GM12864 (cell line): ENCODE results near the gene CTAG1A.

ENCODE experiments used
- DNase-seq: peaks from one replicate; pipeline ENCODE4 v3.0.0-alpha.2; 2011; ENCODE audit warnings: low read depth
- H3K4me3 ChIP-seq: 2 replicates; pipeline ENCODE4 v1.5.1; 2011; ENCODE audit warnings: mild to moderate bottlenecking, low read depth, low read length, control low read depth
- TF ChIP-seq, protein P1 (sequence below): IDR thresholded peaks from 2 replicates; pipeline ENCODE4 v1.5.1; 2011; ENCODE audit warnings: low read depth, mild to moderate bottlenecking, moderate library complexity, low read length, control low read depth, inconsistent platforms; ENCODE audit errors: missing control alignments

Gene CTAG1A

DNA sequence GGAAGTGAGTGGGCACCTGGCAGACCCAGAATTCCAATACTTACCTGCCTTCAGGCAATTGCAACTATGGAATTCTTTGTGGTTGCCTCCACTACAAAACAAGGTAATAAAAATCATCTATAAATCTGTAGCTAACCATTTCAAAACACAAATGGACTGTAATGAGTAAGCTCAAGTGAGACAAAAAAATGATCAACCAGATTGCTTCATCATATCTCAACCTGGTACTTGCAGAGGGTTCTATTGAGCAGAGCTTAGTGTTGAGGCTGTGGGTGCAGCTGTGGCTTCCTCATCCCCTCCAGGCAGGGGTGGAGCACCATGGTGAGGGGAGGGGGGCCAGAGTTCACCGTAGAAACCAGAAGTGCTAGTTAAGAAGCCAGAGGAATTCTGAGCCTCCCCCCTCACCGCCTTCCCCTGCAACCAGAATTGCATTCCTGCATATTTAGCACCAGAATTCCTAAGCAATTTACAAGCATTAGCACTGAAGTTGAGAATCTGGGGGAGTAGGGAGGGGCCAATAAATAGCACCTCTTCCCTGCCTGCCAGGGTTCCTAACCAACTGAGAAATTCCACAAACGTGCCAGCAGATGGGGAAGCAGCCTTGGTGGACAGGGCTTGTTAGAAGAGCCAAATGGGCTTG lies 11.5 kb downstream of the CTAG1A start:
- H3K4me3 ChIP-seq: no peak overlapping the region
- DNase-seq: no peak
- TF ChIP-seq, protein P1, sequence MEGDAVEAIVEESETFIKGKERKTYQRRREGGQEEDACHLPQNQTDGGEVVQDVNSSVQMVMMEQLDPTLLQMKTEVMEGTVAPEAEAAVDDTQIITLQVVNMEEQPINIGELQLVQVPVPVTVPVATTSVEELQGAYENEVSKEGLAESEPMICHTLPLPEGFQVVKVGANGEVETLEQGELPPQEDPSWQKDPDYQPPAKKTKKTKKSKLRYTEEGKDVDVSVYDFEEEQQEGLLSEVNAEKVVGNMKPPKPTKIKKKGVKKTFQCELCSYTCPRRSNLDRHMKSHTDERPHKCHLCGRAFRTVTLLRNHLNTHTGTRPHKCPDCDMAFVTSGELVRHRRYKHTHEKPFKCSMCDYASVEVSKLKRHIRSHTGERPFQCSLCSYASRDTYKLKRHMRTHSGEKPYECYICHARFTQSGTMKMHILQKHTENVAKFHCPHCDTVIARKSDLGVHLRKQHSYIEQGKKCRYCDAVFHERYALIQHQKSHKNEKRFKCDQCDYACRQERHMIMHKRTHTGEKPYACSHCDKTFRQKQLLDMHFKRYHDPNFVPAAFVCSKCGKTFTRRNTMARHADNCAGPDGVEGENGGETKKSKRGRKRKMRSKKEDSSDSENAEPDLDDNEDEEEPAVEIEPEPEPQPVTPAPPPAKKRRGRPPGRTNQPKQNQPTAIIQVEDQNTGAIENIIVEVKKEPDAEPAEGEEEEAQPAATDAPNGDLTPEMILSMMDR: no peak

DNA sequence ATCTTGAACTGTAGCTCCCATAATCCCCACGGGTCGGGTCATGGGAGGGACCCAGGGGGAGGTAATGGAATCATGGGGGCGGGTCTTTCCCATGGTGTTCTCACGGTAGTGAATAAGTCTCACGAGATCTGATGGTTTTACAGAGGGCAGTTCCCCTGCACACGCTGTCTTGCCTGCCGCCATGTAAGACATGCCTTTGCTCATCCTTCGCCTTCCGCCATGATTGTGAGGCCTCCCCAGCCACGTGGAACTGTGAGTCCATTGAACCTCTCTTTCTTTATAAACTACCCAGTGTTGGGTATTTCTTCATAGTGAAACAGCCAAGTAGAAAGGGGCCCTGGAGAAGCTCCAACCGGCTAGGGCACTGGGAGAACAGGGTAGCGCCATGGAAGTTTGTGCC lies 12.3 kb downstream of the CTAG1A start:
- DNase-seq: no peak
- TF ChIP-seq, protein P1: no peak
- H3K4me3 ChIP-seq: no peak overlapping the region

DNA sequence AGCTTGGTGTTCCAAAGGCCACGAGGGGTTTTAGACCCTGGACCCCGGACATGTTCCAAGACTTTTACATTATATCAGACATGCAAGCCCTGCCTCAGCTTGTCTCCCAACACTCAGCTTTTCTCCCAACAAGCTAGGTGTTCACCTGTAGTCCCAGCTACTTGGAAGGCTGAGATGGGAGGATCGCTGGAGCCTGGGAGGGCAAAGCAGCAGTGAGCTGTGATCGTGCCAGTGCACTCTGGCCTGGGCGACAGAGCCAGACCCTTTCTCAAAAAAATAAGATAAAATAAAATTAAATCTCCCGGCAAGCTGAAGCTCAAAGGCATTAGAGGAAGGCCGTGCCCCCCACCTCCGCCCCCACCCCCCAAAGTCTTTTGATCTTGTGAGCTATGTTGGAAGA lies 13.7 kb downstream of the CTAG1A start:
- DNase-seq: no peak
- H3K4me3 ChIP-seq: no peak overlapping the region
- TF ChIP-seq, protein P1: no peak

DNA sequence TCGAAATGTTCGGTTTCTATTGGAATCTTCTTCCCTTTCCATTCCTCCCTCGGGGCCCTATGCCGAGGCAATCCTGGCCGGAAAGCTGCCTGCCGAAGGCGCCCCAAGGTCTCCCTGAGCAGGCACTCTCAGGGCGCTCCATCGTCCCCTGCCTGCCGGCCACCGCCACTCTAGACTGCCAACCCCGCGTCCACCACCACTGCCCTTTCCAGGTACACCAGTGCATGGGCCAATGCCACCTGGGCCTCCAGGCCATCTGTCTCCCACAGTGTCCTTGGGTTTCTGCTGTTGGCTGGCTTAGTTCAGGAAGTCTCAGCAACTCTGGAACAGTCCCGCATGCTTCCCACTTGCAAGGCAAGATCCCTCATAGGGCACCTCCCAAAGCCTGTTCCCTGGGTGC lies 14.6 kb downstream of the CTAG1A start:
- TF ChIP-seq, protein P1: no peak
- no peak overlapping the region for H3K4me3 ChIP-seq
- DNase-seq: no peak

DNA sequence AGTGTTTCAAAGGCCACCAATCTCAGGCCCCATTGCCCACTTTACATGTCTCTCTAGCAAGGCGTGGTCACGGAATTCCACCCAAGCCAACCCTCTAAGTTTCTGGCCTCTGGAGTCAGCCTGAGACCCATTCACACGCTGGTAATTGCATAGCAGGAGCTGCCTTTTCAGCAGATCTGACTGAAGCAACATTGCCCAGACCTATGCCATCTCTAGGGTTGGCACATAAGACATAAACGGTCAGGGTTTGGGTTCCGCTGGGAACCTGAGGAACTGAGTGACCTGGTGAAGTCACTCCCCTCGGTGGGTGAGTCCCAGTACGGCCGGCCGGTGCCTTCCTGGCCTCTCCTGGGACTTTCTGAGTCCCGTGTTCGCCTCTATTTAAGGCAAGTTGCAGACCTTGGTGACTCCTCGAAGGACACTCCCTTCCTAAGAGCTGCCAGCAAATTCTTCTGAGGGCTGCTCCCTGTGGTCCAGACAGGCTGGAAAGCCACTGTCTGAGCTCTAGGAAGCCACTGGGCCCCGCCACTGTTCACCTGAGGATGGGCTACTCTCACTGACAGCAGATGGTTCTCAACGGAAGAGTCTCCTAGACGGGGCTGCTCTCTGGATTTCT lies 15.9 kb downstream of the CTAG1A start:
- no peak for DNase-seq
- TF ChIP-seq, protein P1: no peak
- H3K4me3 ChIP-seq: no peak overlapping the region

DNA sequence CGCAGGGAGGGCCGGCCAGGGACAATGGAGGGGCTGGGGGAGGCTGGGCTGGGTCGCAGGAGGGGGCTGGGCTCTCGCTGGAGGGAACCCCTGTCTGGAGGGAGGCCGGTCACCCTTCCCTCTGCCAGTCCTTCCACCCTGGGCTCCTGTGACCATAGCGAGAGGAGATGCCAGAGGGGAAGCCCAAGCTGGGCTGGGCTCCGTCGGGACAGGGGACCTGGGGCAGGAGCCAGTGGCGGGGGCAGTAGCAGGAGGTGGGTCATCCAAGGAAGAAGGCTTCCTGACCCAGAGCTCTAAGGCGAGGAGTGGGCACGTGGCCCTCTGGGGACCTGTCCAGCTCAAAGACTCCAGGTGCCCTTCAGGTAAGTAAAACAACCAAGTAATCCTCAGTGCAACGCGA lies 17.3 kb downstream of the CTAG1A start:
- TF ChIP-seq, protein P1: no peak
- no peak overlapping the region for H3K4me3 ChIP-seq
- no peak for DNase-seq
